ENCODE data around the gene PPM1F. TPM values are rescaled to one million over a fixed set of nuclear protein-coding genes. Genes with fewer than 3 reads are reported as not detected.

The PPM1F gene
- total RNA-seq, 4 donors from 2014 or later, result 22.9 to 78.0 (median 36.8) TPM

DNA sequence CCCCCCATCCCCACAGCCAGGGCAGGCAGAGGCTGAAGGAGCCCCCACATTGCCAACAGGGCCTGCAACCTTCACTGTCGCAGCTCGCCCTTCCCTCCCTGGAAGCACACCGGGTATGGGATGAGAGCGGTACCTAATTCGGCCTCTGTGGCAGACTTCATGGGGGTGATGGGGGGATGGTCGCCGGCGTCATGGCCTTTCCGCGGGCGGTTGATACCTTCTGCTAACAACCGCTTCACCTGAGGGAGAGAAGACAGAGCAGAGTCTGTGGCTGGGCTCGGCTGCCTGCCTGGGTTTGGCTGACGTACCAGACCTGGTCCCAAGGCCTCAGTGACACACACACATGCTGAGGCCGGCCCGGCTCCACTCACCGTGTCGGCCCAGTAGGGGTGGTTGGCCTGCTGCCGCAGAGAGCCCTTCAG lies 11.2 kb upstream of the PPM1F start:
- no peaks in the 10 kb centered on the region for H3K9me3 ChIP-seq
- H3K27ac ChIP-seq, result no peak overlapping the region
- WGBS, 2 donors (ENCODE audit: low coverage in 1 of 2), result no CpG with 5 or more reads among the region's 19 CpGs
- peaks cover 0 to 100% of the 10 kb centered on the region in 2 donors for H3K36me3 ChIP-seq
- TF ChIP-seq EP300 (IDR thresholded peaks at IDR 0.05) (no peak), POLR2A (IDR thresholded peaks at IDR 0.05) (no peak), CTCF (IDR thresholded peaks at IDR 0.05) (no peak), POLR2AphosphoS5 (IDR thresholded peaks at IDR 0.05) (no peak)
- H3K4me3 ChIP-seq, result no peak overlapping the region
- H3K4me1 ChIP-seq, result no peaks in the 10 kb centered on the region
- ATAC-seq, result no peak
- no peaks in the 10 kb centered on the region for H3K27me3 ChIP-seq

DNA sequence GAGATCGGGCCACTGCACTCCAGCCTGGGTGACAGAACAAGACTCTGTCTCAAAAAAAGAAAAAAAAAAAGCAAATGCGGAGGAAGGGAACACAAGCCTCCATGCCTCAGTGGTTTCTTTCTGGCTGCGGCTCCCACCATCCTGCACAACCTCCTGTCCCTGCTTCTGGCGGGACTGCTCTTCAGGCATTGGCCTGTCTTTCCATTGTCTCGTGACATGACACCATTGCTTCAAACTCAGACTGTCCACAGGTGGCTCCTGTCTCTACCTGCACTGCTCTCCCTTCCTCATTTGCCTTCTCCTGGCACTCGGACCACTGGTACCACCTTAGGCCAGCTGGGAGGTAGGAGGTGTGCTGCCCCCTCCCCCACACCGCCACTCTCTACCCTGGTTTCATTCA lies 10.6 kb upstream of the PPM1F start:
- ATAC-seq, result no peak
- TF ChIP-seq POLR2A (IDR thresholded peaks at IDR 0.05), result no peak
- no peak for TF ChIP-seq CTCF (IDR thresholded peaks at IDR 0.05)
- no peak for TF ChIP-seq POLR2AphosphoS5 (IDR thresholded peaks at IDR 0.05)
- TF ChIP-seq EP300 (IDR thresholded peaks at IDR 0.05), result no peak
- no peak overlapping the region for H3K27ac ChIP-seq
- H3K27me3 ChIP-seq, result no peaks in the 10 kb centered on the region
- H3K4me1 ChIP-seq, result no peaks in the 10 kb centered on the region
- peaks cover 0 to 100% of the 10 kb centered on the region in 2 donors for H3K36me3 ChIP-seq
- H3K9me3 ChIP-seq, result no peaks in the 10 kb centered on the region
- WGBS, 2 donors (ENCODE audit: low coverage in 1 of 2), result 73 to 79% methylated on average over 2 to 7 of the region's 7 CpGs
- H3K4me3 ChIP-seq, result no peak overlapping the region

- no peak for ATAC-seq
- Histone ChIP-seq H3K9me3 (no peaks in the 10 kb centered on the region), H3K4me3 (no peak overlapping the region), H3K27me3 (no peaks in the 10 kb centered on the region), H3K4me1 (no peaks in the 10 kb centered on the region), H3K27ac (no peak overlapping the region), H3K36me3 (peaks cover 0 to 100% of the 10 kb centered on the region in 2 donors)
- WGBS, 2 donors (ENCODE audit: low coverage in 1 of 2), result 80% methylated on average over 3 of the region's 11 CpGs; no CpG with 5 or more reads in 1 of the 2 donors
- TF ChIP-seq EP300 (IDR thresholded peaks at IDR 0.05), result no peak
- TF ChIP-seq POLR2A (IDR thresholded peaks at IDR 0.05), result no peak
- no peak for TF ChIP-seq CTCF (IDR thresholded peaks at IDR 0.05)
- TF ChIP-seq POLR2AphosphoS5 (IDR thresholded peaks at IDR 0.05), result no peak
Observed at GRCh38 chr22:21962655-21962949, 10.0 kb upstream of the PPM1F start.

DNA sequence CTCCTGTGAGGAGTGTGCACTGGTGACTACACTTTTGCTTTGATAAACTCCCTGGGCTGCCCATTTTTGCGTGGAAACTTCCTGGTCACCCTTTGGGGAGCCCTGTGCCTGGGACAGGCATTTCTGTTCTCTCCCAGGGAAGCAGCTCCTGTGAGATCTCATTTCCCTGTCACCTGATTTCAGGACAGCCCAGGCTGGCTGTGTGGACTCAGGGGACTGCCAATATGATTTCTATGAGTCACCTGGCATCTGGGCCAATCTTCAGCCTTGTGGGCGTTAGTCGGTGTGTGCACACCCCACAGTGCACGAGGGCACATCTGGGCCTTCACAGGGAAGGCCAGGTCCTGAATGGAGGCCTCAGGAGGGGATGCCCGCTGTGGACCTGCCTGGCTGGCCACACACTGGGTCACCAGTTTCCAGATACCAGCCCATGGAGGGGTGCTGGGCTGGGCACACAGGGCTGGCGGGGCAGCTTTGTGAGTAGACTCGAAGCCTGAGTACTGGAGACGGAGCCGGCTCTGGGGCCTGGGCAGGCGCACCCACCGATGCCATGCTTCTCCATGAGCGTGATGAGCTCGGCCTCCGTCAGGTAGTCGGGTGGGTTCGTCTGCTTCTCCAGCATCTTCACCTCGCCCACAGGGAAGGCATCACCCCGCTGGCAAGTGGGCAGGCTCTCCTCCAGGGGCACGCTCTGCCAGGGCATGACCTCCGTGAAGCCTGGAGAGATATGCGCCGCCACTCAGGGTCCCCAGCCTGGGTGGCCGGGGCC lies 9.4 kb upstream of the PPM1F start:
- Histone ChIP-seq H3K4me1 (no peaks in the 10 kb centered on the region), H3K4me3 (no peak overlapping the region), H3K27me3 (no peaks in the 10 kb centered on the region), H3K36me3 (peaks cover 0 to 95% of the 10 kb centered on the region in 2 donors), H3K27ac (no peak overlapping the region), H3K9me3 (no peaks in the 10 kb centered on the region)
- ATAC-seq, result no peak
- 80 to 95% methylated on average over 3 to 4 of the region's 23 CpGs for WGBS, 2 donors (ENCODE audit: low coverage in 1 of 2)
- TF ChIP-seq CTCF (IDR thresholded peaks at IDR 0.05) (no peak), POLR2AphosphoS5 (IDR thresholded peaks at IDR 0.05) (no peak), EP300 (IDR thresholded peaks at IDR 0.05) (no peak), POLR2A (IDR thresholded peaks at IDR 0.05) (no peak)
